PC-9 (cell line): ENCODE data around the gene ASCC1.

Experiments
- CTCF ChIP-seq: fragments of 200-600 bp; sonication (generic); conservative IDR thresholded peaks from 2 replicates; pipeline ENCODE4 v1.6.1; 2017; ENCODE audit warnings: mixed run types, antibody characterized with exemption, mild to moderate bottlenecking, moderate library complexity
- EZH2 ChIP-seq: fragments of 200-600 bp; sonication (generic); IDR thresholded peaks from 2 replicates; pipeline ENCODE4 v1.8.0; 2017; ENCODE audit warnings: antibody characterized with exemption, low read depth

- TF ChIP-seq CTCF (no peak), EZH2 (no peak)
Observed at GRCh38 chr10:72265508-72265907, 49.4 kb upstream of the ASCC1 start.
